SJSA1 (cell line): ENCODE measurements around the gene CACNB2. TPM values are rescaled to one million over a fixed set of nuclear protein-coding genes. Genes with fewer than 3 reads are reported as not detected.
"Not testable (repeated sequence)": the region's sequence is repeated elsewhere in the genome, so short reads cannot be mapped to it uniquely, and the experiment has no call there.

Experiments used
- DNase-seq, 2 experiments: peaks; one replicate each; pipeline ENCODE4 v3.0.0-alpha.2; 2015 to 2020; ENCODE audit warnings: low spot score in 2 of 2, low read depth in 1 of 2
- H3K27ac ChIP-seq: fragments of 250-450 bp; sonication (Bioruptor Pico); 2 replicates; pipeline ENCODE4 v1.5.1; 2020; ENCODE audit warnings: mild to moderate bottlenecking, moderate library complexity
- H3K27me3 ChIP-seq: fragments of 250-450 bp; sonication (Bioruptor Pico); replicated peaks from 2 replicates; pipeline ENCODE4 v1.5.1; 2020; ENCODE audit warnings: mild to moderate bottlenecking, moderate library complexity
- H3K36me3 ChIP-seq: fragments of 250-450 bp; sonication (Bioruptor Pico); 2 replicates; pipeline ENCODE4 v1.5.1; 2020; ENCODE audit warnings: mild to moderate bottlenecking
- H3K4me1 ChIP-seq: fragments of 250-450 bp; sonication (Bioruptor Pico); replicated peaks from 2 replicates; pipeline ENCODE4 v1.6.1; 2021; ENCODE audit warnings: mild to moderate bottlenecking
- H3K4me3 ChIP-seq: fragments of 250-450 bp; sonication (Bioruptor Pico); 2 replicates; pipeline ENCODE4 v1.5.1; 2020; ENCODE audit warnings: mild to moderate bottlenecking
- H3K9me3 ChIP-seq: fragments of 250-450 bp; sonication (Bioruptor Pico); replicated peaks from 2 replicates; pipeline ENCODE4 v1.5.1; 2020; ENCODE audit warnings: mild to moderate bottlenecking
- total RNA-seq: library from RNA; depleted of rRNA; stranded (reverse); fragments of >200 nt; shearing (Covaris generic); gene quantifications from 2 replicates; pipeline ENCODE4 v1.2.3, GENCODE V29; 2014

Gene CACNB2
- total RNA-seq, 1 experiment from 2014 or later, result not detected

- Histone ChIP-seq H3K4me1 (no peaks in the 10 kb centered on the region), H3K4me3 (no peak overlapping the region), H3K27ac (no peak overlapping the region), H3K27me3 (no peaks in the 10 kb centered on the region), H3K9me3 (peaks cover 2% of the 10 kb centered on the region), H3K36me3 (peaks cover 4% of the 10 kb centered on the region)
- DNase-seq, result no peak
Measured at GRCh38 chr10:18565006-18565405, 424.8 kb downstream of the CACNB2 start.

GRCh38 chr10:18566177-18566576 is 426.0 kb downstream of the CACNB2 start:
- Histone ChIP-seq H3K4me1 (no peaks in the 10 kb centered on the region), H3K4me3 (no peak overlapping the region), H3K9me3 (peaks cover 3% of the 10 kb centered on the region), H3K27me3 (no peaks in the 10 kb centered on the region), H3K27ac (no peak overlapping the region), H3K36me3 (no peaks in the 10 kb centered on the region)
- no peak for DNase-seq

GRCh38 chr10:18567343-18567856 is 427.2 kb downstream of the CACNB2 start:
- Histone ChIP-seq H3K36me3 (no peaks in the 10 kb centered on the region), H3K27me3 (no peaks in the 10 kb centered on the region), H3K4me3 (no peak overlapping the region), H3K27ac (no peak overlapping the region), H3K4me1 (no peaks in the 10 kb centered on the region), H3K9me3 (peaks cover 9% of the 10 kb centered on the region)
- no peak for DNase-seq

GRCh38 chr10:18570386-18570785 is 430.2 kb downstream of the CACNB2 start:
- not testable (repeated sequence) for H3K4me1 ChIP-seq, DNase-seq
- peaks cover 18% of the 10 kb centered on the region for H3K9me3 ChIP-seq

GRCh38 chr10:18571076-18571475 is 430.9 kb downstream of the CACNB2 start:
- no peaks in the 10 kb centered on the region for H3K4me1 ChIP-seq

More at GRCh38 chr10:18570386-18570785, 430.2 kb downstream of the CACNB2 start:
- not testable (repeated sequence) for H3K4me3 ChIP-seq, H3K27me3 ChIP-seq, H3K36me3 ChIP-seq, H3K27ac ChIP-seq

GRCh38 chr10:18571780-18572179 is 431.6 kb downstream of the CACNB2 start:
- no peak overlapping the region for H3K27ac ChIP-seq

More at GRCh38 chr10:18571076-18571475, 430.9 kb downstream of the CACNB2 start:
- H3K9me3 ChIP-seq, result peaks cover 18% of the 10 kb centered on the region
- H3K27ac ChIP-seq, result no peak overlapping the region
- no peaks in the 10 kb centered on the region for H3K36me3 ChIP-seq
- DNase-seq, result no peak
- H3K4me3 ChIP-seq, result no peak overlapping the region
- no peaks in the 10 kb centered on the region for H3K27me3 ChIP-seq

GRCh38 chr10:18572959-18573561 is 432.8 kb downstream of the CACNB2 start:
- Histone ChIP-seq H3K4me1 (no peaks in the 10 kb centered on the region), H3K9me3 (peaks cover 18% of the 10 kb centered on the region), H3K27me3 (no peaks in the 10 kb centered on the region), H3K36me3 (no peaks in the 10 kb centered on the region), H3K4me3 (no peak overlapping the region), H3K27ac (no peak overlapping the region)
- DNase-seq, result no peak

More at GRCh38 chr10:18571780-18572179, 431.6 kb downstream of the CACNB2 start:
- Histone ChIP-seq H3K27me3 (no peaks in the 10 kb centered on the region), H3K4me1 (no peaks in the 10 kb centered on the region), H3K4me3 (no peak overlapping the region), H3K9me3 (peaks cover 18% of the 10 kb centered on the region), H3K36me3 (no peaks in the 10 kb centered on the region)
- DNase-seq, result no peak

GRCh38 chr10:18576586-18576985 is 436.4 kb downstream of the CACNB2 start:
- Histone ChIP-seq H3K36me3 (0 out of 2 replicates have a peak, but pooled peaks cover 7% of the 10 kb centered on the region), H3K27ac (no peak overlapping the region), H3K4me1 (peaks cover 12% of the 10 kb centered on the region), H3K4me3 (no peak overlapping the region), H3K27me3 (no peaks in the 10 kb centered on the region), H3K9me3 (peaks cover 14% of the 10 kb centered on the region)
- DNase-seq, result no peak

DNA sequence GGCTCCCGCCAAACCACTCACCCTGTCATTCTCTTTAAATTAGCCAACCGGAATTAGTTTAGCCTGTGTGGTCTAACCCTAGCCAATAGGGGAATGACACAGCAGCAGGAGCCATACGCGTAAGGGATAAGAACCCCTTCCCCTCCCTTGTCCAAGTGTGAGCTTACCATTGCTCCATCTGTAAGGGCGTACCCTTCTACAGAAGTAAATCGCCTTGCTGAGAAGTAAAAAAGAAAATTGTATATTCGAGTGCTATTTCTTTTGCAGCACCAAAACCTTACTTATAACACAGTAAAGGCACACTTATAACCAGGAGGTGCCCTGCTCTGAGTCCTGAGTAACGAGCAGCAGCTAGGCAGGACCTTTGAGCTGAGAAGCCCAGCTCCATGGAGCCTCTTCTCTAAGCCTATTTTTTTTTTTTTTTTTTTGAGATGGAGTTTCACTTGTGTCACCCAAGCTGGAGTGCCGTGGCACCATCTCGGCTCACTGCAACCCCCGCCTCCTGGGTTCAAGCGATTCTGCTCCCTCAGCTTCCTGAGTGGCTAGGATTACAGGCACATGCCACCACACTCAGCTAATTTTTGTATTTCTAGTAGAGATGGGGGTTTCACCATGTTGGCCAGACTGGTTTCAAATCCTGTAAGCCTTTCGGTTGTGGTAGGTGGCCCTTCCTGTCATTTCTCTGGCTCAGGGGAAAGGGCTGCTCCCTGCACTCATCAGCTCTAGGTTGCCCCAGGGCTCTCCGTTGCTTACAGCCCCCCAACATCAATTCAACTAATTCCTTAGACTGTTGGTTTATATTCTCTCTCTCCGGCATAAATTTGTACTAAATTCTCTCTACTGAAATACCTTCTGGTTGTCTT is 437.8 kb downstream of the CACNB2 start:
- no peaks in the 10 kb centered on the region for H3K27me3 ChIP-seq
- H3K9me3 ChIP-seq, result peaks cover 5% of the 10 kb centered on the region
- H3K4me3 ChIP-seq, result no peak overlapping the region
- no peak overlapping the region for H3K27ac ChIP-seq
- no peak for DNase-seq
- H3K4me1 ChIP-seq, result peaks cover 27% of the 10 kb centered on the region
- H3K36me3 ChIP-seq, result 0 out of 2 replicates have a peak, but pooled peaks cover 7% of the 10 kb centered on the region

- peak overlapping the region; percentile 83 for H3K27ac ChIP-seq
- H3K4me1 ChIP-seq, result peaks cover 31% of the 10 kb centered on the region
- no peaks in the 10 kb centered on the region for H3K9me3 ChIP-seq
- H3K36me3 ChIP-seq, result peaks cover 15% of the 10 kb centered on the region; the same call in 1 of the 2 replicates
- no peaks in the 10 kb centered on the region for H3K27me3 ChIP-seq
- DNase-seq, result peak; percentile 64 to 66
- H3K4me3 ChIP-seq, result no peak overlapping the region
Measured at GRCh38 chr10:18582803-18583202, 442.6 kb downstream of the CACNB2 start.

- Histone ChIP-seq H3K4me1 (peaks cover 31% of the 10 kb centered on the region), H3K36me3 (peaks cover 15% of the 10 kb centered on the region; the same call in 1 of the 2 replicates), H3K9me3 (no peaks in the 10 kb centered on the region), H3K27me3 (no peaks in the 10 kb centered on the region), H3K4me3 (no peak overlapping the region), H3K27ac (peak overlapping the region; percentile 83)
- DNase-seq, result no peak
Measured at GRCh38 chr10:18583575-18584270, 443.5 kb downstream of the CACNB2 start.

- not testable (repeated sequence) for H3K27ac ChIP-seq, H3K27me3 ChIP-seq, H3K9me3 ChIP-seq, H3K36me3 ChIP-seq, H3K4me3 ChIP-seq, DNase-seq
- peaks cover 18% of the 10 kb centered on the region for H3K4me1 ChIP-seq
Measured at GRCh38 chr10:18586637-18587036, 446.4 kb downstream of the CACNB2 start.

DNA sequence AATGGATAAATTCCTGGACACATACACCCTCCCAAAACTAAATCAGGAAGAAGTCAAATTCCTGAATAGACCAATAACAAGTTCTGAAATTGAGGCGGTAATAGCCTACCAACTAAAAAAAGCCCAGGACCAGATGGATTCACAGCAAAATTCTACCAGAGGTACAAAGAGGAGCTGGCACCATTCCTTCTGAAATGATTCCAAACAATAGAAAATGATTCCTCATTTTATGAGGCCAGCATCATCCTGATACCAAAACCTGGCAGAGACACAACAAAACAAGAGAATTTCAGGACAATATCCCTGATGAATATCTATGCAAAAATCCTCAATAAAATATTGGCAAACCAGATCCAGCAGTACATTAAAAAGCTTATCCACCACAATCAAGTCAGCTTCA is 450.9 kb downstream of the CACNB2 start:
- H3K9me3 ChIP-seq, H3K4me3 ChIP-seq, H3K27me3 ChIP-seq: not testable (repeated sequence)

More for the DNA sequence above, 450.9 kb downstream of the CACNB2 start:
- H3K4me1 ChIP-seq, DNase-seq, H3K36me3 ChIP-seq, H3K27ac ChIP-seq: not testable (repeated sequence)
